Vagina (tissue), 2 donors: ENCODE results near the gene RFLNA.

Experiments used
- POLR2A ChIP-seq, 2 donors: fragments of 450-650 bp; IDR thresholded peaks; one replicate each; pipeline ENCODE4 v1.6.1; 2017; ENCODE audit warnings: antibody characterized with exemption in 2 of 2, mild to moderate bottlenecking in 2 of 2, moderate library complexity in 2 of 2
- POLR2AphosphoS5 ChIP-seq, 2 donors: sonication (generic); formaldehyde crosslinking; IDR thresholded peaks; one replicate each; pipeline ENCODE4 v1.9.0; 2017; ENCODE audit warnings: antibody characterized with exemption in 2 of 2, mild to moderate bottlenecking in 2 of 2, low read depth in 1 of 2; ENCODE audit not compliant: insufficient read depth in 1 of 2
- TF ChIP-seq, protein P1 (sequence below), 3 experiments: fragments of 450-650 bp in 2 of 3; fragments of 200-600 bp in 1 of 3; sonication (generic) in 1 of 3; IDR thresholded peaks; one replicate each; pipeline ENCODE4 v1.5.1; 2017 to 2019; ENCODE audit warnings: antibody characterized with exemption in 3 of 3, mild to moderate bottlenecking in 2 of 3, moderate library complexity in 2 of 3

- TF ChIP-seq, protein P1, sequence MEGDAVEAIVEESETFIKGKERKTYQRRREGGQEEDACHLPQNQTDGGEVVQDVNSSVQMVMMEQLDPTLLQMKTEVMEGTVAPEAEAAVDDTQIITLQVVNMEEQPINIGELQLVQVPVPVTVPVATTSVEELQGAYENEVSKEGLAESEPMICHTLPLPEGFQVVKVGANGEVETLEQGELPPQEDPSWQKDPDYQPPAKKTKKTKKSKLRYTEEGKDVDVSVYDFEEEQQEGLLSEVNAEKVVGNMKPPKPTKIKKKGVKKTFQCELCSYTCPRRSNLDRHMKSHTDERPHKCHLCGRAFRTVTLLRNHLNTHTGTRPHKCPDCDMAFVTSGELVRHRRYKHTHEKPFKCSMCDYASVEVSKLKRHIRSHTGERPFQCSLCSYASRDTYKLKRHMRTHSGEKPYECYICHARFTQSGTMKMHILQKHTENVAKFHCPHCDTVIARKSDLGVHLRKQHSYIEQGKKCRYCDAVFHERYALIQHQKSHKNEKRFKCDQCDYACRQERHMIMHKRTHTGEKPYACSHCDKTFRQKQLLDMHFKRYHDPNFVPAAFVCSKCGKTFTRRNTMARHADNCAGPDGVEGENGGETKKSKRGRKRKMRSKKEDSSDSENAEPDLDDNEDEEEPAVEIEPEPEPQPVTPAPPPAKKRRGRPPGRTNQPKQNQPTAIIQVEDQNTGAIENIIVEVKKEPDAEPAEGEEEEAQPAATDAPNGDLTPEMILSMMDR (IDR thresholded peaks at IDR 0.05): no peak
- TF ChIP-seq POLR2A (IDR thresholded peaks at IDR 0.05) (no peak), POLR2AphosphoS5 (IDR thresholded peaks at IDR 0.05; ENCODE audit: insufficient read depth in 1 of 2, low read depth in 1 of 2) (no peak)
Observed at GRCh38 chr12:124347335-124347734, 52.4 kb downstream of the RFLNA start.
